DOHH2 (cell line): Measurements from ENCODE around the gene DESI1.

Source experiments
- EZH2phosphoT487 ChIP-seq: fragments of 200-600 bp; sonication (generic); IDR thresholded peaks from 2 replicates; pipeline ENCODE4 v1.6.1; 2017; ENCODE audit warnings: borderline replicate concordance, mild to moderate bottlenecking, antibody characterized with exemption, low read length, moderate library complexity, mixed read lengths
- TF ChIP-seq, protein P1 (sequence below): fragments of 200-600 bp; sonication (generic); IDR thresholded peaks from one replicate; pipeline ENCODE4 v1.5.1; 2014; ENCODE audit warnings: antibody characterized with exemption, mild to moderate bottlenecking, low read depth, low read length; ENCODE audit not compliant: poor library complexity, severe bottlenecking

DNA sequence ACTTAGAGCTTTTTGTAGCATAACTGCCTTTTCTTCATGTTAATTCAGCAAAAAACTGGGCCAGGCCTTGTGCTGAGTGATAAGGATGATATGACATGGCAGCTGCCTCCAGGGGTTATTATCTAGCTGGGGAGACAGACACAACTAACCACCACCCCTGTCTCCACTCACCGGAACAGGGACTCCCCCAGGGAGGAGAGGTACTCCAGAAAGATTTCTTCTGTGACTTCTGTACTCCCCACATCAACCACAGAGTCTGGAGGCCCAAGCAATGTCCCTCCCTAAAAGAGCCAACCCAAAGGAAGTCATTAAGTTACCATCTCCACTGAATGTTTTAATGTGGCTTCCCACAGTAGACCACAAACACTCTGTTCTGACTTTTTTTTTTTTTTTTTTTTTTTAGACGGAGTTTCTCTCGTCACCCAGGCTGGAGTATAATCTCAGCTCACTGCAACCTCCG is 16.9 kb downstream of the DESI1 start:
- TF ChIP-seq, protein P1, sequence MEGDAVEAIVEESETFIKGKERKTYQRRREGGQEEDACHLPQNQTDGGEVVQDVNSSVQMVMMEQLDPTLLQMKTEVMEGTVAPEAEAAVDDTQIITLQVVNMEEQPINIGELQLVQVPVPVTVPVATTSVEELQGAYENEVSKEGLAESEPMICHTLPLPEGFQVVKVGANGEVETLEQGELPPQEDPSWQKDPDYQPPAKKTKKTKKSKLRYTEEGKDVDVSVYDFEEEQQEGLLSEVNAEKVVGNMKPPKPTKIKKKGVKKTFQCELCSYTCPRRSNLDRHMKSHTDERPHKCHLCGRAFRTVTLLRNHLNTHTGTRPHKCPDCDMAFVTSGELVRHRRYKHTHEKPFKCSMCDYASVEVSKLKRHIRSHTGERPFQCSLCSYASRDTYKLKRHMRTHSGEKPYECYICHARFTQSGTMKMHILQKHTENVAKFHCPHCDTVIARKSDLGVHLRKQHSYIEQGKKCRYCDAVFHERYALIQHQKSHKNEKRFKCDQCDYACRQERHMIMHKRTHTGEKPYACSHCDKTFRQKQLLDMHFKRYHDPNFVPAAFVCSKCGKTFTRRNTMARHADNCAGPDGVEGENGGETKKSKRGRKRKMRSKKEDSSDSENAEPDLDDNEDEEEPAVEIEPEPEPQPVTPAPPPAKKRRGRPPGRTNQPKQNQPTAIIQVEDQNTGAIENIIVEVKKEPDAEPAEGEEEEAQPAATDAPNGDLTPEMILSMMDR: no peak
- TF ChIP-seq EZH2phosphoT487: no peak
